Adrenal gland (tissue), 5 donors: ENCODE data around the gene TBC1D10A.

ENCODE experiments used
- CTCF ChIP-seq, 6 experiments: fragments of 450-650 bp in 4 of 6; fragments of 200-600 bp in 2 of 6; sonication (generic) in 1 of 6; IDR thresholded peaks; 1 replicate in 5 of 6; 2 replicates in 1 of 6; pipeline versions ENCODE4 v1.5.1 to v1.8.0; 2016 to 2021; ENCODE audit warnings: antibody characterized with exemption in 6 of 6, mild to moderate bottlenecking in 2 of 6, moderate library complexity in 1 of 6
- POLR2A ChIP-seq, 2 donors: fragments of 450-650 bp; IDR thresholded peaks; one replicate each; pipeline ENCODE4 v1.6.1; 2017; ENCODE audit warnings: antibody characterized with exemption in 2 of 2, mild to moderate bottlenecking in 2 of 2, moderate library complexity in 1 of 2
- donor health status: DM: no; HTN: no; CAD: no.

GRCh38 chr22:30245181-30245984 lies 81.4 kb downstream of the TBC1D10A start:
- no peak for TF ChIP-seq CTCF (IDR thresholded peaks at IDR 0.05)
- no peak for TF ChIP-seq POLR2A (IDR thresholded peaks at IDR 0.05)
